Activated CD4-positive, alpha-beta memory T cell treated with anti-CD3 and anti-CD28 coated beads, Interleukin-2, amount 10 ng/mL, durations not matched to agents 7 days and 5 days (primary cell): ENCODE measurements around the gene GALNTL6. TPM values are rescaled to one million over a fixed set of nuclear protein-coding genes. Genes with fewer than 3 reads are reported as not detected.

Experiments
- CTCF ChIA-PET: fragments of 350-600 bp; sonication (Branson Sonifier 250); formaldehyde crosslinking; loops from one replicate; lab custom pipeline; 2021; ENCODE audit warnings: antibody characterized with exemption, inconsistent platforms; lab: Charles Lee
- POLR2A ChIA-PET: fragments of 350-600 bp; sonication (Branson Sonifier 250); formaldehyde crosslinking; loops from one replicate; lab custom pipeline; 2021; ENCODE audit warnings: antibody characterized with exemption; lab: Charles Lee
- DNase-seq: peaks from one replicate; pipeline ENCODE4 v3.0.0-alpha.2; 2020
- H3K27ac Mint-ChIP-seq: one replicate; pipeline ENCODE4 v1.8.0; 2021; ENCODE audit warnings: mild to moderate bottlenecking, mixed read lengths
- H3K27me3 Mint-ChIP-seq: one replicate; pipeline ENCODE4 v1.8.0; 2021; ENCODE audit warnings: mixed read lengths
- H3K36me3 Mint-ChIP-seq: one replicate; pipeline ENCODE4 v1.8.0; 2021; ENCODE audit warnings: low read depth, mixed read lengths
- H3K4me1 Mint-ChIP-seq: one replicate; pipeline ENCODE4 v1.8.0; 2021; ENCODE audit warnings: mixed read lengths
- H3K4me3 Mint-ChIP-seq: one replicate; pipeline ENCODE4 v1.8.0; 2021; ENCODE audit warnings: mild to moderate bottlenecking, mixed read lengths
- H3K9me3 Mint-ChIP-seq: one replicate; pipeline ENCODE4 v1.8.0; 2021; ENCODE audit warnings: mixed read lengths
- total RNA-seq, 2 experiments: library from RNA; stranded (reverse); gene quantifications; one replicate each; pipeline ENCODE4 v1.2.3, GENCODE V29; 2021

Gene GALNTL6
- total RNA-seq, 2 experiments from 2014 or later: not detected

DNA sequence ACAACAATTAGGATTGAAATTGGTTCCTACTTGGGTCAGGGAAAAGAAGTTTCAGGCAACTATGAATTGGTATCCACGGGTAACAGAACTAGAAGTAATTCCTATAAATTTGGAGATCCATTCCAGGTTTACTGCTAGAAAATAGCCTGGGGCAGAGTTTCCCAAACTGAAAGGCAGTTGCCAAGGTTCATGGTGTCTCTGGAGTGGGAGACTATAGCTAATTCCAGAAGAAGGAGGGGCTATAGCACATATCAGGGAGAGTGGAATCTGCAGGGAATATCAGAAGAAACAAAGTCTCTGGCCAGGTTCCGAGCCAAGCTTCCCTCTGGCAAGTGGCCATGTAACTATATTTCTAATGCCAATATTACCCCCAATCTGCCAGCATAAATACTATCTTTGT lies 166.3 kb downstream of the GALNTL6 start:
- POLR2A ChIA-PET: no interaction called here
- Mint-ChIP-seq H3K27ac (no peak overlapping the region), H3K27me3 (no peaks in the 10 kb centered on the region), H3K4me3 (no peak overlapping the region), H3K36me3 (no peaks in the 10 kb centered on the region), H3K9me3 (peaks cover 2% of the 10 kb centered on the region), H3K4me1 (no peaks in the 10 kb centered on the region)
- no peak for DNase-seq
- CTCF ChIA-PET: no interaction called here

DNA sequence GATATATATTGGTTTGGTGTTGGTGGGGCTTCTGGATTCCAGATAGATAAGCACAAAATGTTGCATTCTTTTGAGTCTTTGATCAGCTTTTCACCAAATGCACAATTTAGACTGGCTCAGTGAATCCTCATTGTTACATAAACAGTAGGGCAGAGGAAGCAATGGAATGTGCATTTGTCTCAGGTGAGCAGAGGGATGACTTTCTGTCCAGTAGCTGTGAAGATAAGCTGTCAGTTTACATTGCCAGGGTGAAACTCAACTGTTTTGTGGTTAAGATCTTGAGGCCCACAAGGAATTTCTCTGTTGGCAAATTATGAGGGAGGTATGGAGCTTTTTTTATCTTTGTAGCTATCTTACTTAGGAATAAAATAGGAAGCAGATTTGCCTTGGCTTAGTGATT lies 168.0 kb downstream of the GALNTL6 start:
- CTCF ChIA-PET: no interaction called here
- peaks cover 2% of the 10 kb centered on the region for H3K9me3 Mint-ChIP-seq

DNA sequence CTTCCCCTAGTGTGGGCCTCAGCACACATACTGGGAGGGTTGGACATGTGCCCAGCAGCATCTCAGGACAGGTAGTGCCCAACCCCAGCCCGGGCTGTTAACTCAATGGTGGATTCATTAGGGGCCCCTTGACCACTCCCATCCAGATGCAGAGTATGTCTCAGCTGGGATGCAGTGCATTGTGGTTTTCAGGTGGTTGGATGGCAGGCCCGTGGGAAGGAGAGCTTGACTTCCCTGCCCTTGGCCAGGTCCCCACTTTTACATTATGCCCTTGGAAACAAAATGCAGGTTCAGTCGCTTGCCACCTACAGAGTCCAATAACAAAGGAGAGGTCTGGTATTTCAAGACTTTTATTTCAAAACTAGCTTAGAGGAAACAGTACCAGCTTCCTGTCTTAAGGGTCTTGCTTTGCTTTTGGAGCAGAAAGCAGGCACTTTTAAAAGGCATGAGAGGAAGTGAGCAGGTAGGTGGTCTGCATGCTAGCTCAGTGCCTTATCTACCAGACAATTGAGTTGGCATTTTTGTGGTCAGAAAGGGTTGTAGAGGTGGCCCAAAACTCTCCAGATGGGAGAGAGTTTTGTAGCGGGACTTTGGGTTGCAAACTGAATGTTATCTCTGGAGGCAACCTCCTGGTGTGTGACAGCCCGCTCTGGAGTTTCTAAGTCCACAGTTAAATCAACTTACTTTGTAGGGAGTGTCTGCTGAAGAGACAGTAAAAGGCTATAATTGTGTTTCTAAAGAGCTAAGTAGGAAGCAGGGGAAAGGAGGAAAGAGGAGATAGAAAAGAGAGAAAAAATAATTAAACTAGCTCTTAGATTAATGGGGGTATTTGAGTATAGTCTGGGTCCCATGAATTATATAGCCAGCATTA lies 171.0 kb downstream of the GALNTL6 start:
- Mint-ChIP-seq H3K27me3 (no peaks in the 10 kb centered on the region), H3K9me3 (peaks cover 7% of the 10 kb centered on the region), H3K4me3 (no peak overlapping the region), H3K27ac (no peak overlapping the region), H3K4me1 (no peaks in the 10 kb centered on the region), H3K36me3 (no peaks in the 10 kb centered on the region)
- no peak for DNase-seq
- CTCF ChIA-PET: no interaction called here
- POLR2A ChIA-PET: no interaction called here

More for the DNA sequence above, 168.0 kb downstream of the GALNTL6 start:
- no peaks in the 10 kb centered on the region for H3K36me3 Mint-ChIP-seq
- no peak overlapping the region for H3K4me3 Mint-ChIP-seq
- H3K27me3 Mint-ChIP-seq: no peaks in the 10 kb centered on the region
- H3K4me1 Mint-ChIP-seq: no peaks in the 10 kb centered on the region
- DNase-seq: no peak
- POLR2A ChIA-PET: no interaction called here
- H3K27ac Mint-ChIP-seq: no peak overlapping the region

DNA sequence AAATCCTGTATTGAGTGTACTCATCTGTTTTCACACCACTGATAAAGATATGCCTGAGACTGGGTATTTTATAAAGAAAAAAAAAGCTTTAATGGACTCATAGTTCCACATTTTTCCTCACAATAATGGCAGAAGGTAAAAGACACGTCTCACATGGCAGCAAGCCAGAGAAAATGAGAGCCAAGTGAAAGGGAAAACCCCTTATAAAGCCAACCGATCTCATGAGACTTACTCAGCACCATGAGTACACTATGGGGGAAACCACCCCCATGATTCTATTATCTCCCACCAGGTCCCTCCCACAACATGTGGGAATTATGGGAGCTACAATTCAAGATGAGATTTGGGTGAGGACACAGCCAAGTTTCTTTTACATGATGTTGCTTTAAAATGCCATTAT lies 171.9 kb downstream of the GALNTL6 start:
- Mint-ChIP-seq H3K4me1 (no peaks in the 10 kb centered on the region), H3K4me3 (no peak overlapping the region), H3K36me3 (no peaks in the 10 kb centered on the region), H3K27ac (no peak overlapping the region), H3K27me3 (no peaks in the 10 kb centered on the region), H3K9me3 (peaks cover 7% of the 10 kb centered on the region)
- ChIA-PET CTCF (no interaction called here), POLR2A (no interaction called here)
- DNase-seq: no peak

GRCh38 chr4:171993247-171993646 lies 180.0 kb downstream of the GALNTL6 start:
- H3K27ac Mint-ChIP-seq: no peak overlapping the region
- no peaks in the 10 kb centered on the region for H3K27me3 Mint-ChIP-seq
- CTCF ChIA-PET: no interaction called here
- no peaks in the 10 kb centered on the region for H3K36me3 Mint-ChIP-seq
- H3K4me1 Mint-ChIP-seq: no peaks in the 10 kb centered on the region
- POLR2A ChIA-PET: no interaction called here
- no peak overlapping the region for H3K4me3 Mint-ChIP-seq
- no peaks in the 10 kb centered on the region for H3K9me3 Mint-ChIP-seq
- DNase-seq: no peak

DNA sequence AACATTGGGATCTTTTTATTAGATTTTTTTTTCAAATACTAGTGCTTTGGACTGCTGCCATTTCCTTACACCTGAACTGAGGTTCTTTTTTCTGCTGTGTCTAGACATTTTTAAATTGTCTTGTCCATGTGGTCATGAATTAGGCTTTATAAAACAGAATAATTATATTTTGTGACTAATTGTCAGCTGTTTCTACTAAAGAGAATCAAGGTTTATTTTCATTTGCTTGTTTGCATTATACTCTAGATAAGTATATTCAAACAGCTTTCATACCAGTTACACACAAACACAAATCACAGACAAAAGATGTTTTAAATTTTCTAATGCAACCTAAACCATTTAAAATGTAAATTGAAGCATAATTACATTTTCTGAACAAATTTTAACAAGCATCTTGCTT lies 194.7 kb downstream of the GALNTL6 start:
- H3K4me1 Mint-ChIP-seq: no peaks in the 10 kb centered on the region
- DNase-seq: no peak
- ChIA-PET CTCF (no interaction called here), POLR2A (no interaction called here)
- no peaks in the 10 kb centered on the region for H3K27me3 Mint-ChIP-seq
- no peak overlapping the region for H3K4me3 Mint-ChIP-seq
- no peaks in the 10 kb centered on the region for H3K36me3 Mint-ChIP-seq
- H3K9me3 Mint-ChIP-seq: no peaks in the 10 kb centered on the region
- no peak overlapping the region for H3K27ac Mint-ChIP-seq

DNA sequence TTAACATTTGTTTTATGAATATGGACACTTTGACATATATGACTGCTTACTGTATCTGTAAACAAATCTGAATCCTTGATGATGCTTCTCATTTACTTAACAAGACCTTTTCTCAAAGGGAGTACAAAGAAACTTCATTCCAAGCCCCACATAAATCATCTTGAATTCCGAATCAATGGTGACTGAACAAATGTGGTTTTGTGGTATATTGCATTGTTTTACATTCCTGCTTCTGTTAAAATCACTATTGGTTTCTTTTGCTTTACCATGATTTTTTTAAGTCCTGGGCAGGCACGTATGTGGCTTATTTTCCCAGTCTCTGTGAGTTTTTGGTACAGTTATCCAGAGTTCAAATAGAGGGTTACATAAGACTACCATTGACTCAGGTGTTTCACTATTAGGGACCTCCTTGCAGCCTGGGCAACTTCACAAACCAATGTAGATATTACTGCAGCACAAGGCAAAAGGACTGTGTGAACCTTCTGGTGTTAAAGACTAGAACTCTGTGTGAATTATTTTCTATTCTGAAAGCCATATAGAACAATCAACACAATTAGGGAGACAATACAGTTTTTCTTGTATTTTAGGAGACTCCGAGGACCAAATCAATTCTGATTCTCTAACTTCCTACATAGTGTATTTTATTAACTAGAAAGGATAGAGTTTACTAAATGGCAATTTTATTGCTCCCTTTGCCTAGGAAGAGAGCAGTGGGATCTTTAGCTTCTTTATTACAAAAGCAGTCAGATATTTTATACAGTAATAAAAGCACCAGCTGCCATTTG lies 196.4 kb downstream of the GALNTL6 start:
- Mint-ChIP-seq H3K4me3 (no peak overlapping the region), H3K27me3 (no peaks in the 10 kb centered on the region), H3K36me3 (no peaks in the 10 kb centered on the region), H3K27ac (no peak overlapping the region), H3K4me1 (no peaks in the 10 kb centered on the region), H3K9me3 (no peaks in the 10 kb centered on the region)
- no peak for DNase-seq
- POLR2A ChIA-PET: no interaction called here
- CTCF ChIA-PET: no interaction called here

DNA sequence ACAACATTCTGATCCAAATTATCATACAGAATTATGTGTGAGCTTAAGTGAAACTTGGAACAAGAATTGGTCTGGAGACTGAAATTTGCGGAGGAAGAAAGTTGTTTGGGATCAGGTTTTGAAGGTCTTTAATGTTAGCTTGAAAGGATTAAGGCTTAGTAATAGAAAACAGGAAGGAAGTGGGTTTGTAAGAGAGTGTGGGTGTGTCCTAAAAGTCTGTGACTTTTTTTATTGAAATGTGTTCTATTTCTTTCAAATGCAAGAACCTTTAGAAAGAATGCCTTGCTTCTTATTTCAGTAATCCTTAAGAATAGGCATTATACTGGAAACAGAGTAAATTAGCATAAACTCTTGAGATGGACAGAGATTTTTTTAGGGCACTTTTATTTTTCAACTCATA lies 198.0 kb downstream of the GALNTL6 start:
- Mint-ChIP-seq H3K27me3 (no peaks in the 10 kb centered on the region), H3K27ac (no peak overlapping the region), H3K36me3 (no peaks in the 10 kb centered on the region), H3K9me3 (no peaks in the 10 kb centered on the region), H3K4me1 (no peaks in the 10 kb centered on the region), H3K4me3 (no peak overlapping the region)
- POLR2A ChIA-PET: no interaction called here
- no peak for DNase-seq
- CTCF ChIA-PET: no interaction called here

DNA sequence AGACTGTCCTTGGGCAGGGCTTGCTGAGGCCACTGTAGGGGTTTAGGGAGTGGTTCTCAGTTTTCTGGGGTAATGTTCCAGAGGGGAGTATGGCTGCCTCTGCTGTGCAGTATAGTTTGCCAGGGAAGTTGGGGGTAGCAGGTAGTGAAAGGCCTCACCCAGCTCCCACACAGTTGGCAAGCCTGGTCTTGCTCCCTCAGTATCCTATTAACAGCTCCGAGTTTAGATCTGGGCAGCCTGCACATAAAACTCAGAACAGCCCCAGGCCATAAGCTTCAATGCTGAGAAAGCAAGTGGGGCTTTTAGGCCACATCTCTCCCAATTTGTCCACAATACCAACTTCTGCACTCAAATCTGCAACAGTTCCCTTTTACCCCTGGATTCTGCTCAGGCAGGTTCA lies 205.2 kb downstream of the GALNTL6 start:
- H3K4me3 Mint-ChIP-seq: no peak overlapping the region
- no peak overlapping the region for H3K27ac Mint-ChIP-seq
- DNase-seq: no peak
- H3K27me3 Mint-ChIP-seq: no peaks in the 10 kb centered on the region
- POLR2A ChIA-PET: no interaction called here
- peaks cover 2% of the 10 kb centered on the region for H3K9me3 Mint-ChIP-seq
- CTCF ChIA-PET: no interaction called here
- H3K36me3 Mint-ChIP-seq: no peaks in the 10 kb centered on the region
- H3K4me1 Mint-ChIP-seq: no peaks in the 10 kb centered on the region

DNA sequence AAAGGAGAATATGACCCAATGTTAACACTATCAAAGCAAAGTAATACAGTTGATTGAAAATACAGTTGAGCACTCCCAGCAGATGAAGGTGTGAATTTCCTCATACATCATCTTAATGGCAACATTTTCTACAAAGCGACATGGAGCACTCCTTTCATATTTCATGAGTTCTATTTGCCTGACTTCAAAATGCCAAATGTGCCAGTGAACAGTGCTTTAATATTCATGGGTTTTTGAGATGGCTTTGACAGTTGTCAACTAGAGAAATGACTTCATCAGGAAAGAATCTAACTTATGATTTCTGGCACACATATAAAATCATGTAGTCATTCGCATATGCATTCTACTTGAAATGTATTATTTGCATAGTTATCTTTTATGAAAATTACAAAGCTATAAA lies 222.4 kb downstream of the GALNTL6 start:
- Mint-ChIP-seq H3K9me3 (no peaks in the 10 kb centered on the region), H3K27ac (no peak overlapping the region), H3K36me3 (no peaks in the 10 kb centered on the region), H3K4me1 (no peaks in the 10 kb centered on the region), H3K4me3 (no peak overlapping the region), H3K27me3 (no peaks in the 10 kb centered on the region)
- ChIA-PET POLR2A (no interaction called here), CTCF (no interaction called here)
- no peak for DNase-seq

- Mint-ChIP-seq H3K9me3 (no peaks in the 10 kb centered on the region), H3K27me3 (no peaks in the 10 kb centered on the region), H3K4me3 (no peak overlapping the region), H3K36me3 (no peaks in the 10 kb centered on the region), H3K27ac (no peak overlapping the region), H3K4me1 (no peaks in the 10 kb centered on the region)
- no peak for DNase-seq
- POLR2A ChIA-PET: no interaction called here
- CTCF ChIA-PET: no interaction called here
These were observed 227.6 kb downstream of the GALNTL6 start for GRCh38 chr4:172040766-172041165.

DNA sequence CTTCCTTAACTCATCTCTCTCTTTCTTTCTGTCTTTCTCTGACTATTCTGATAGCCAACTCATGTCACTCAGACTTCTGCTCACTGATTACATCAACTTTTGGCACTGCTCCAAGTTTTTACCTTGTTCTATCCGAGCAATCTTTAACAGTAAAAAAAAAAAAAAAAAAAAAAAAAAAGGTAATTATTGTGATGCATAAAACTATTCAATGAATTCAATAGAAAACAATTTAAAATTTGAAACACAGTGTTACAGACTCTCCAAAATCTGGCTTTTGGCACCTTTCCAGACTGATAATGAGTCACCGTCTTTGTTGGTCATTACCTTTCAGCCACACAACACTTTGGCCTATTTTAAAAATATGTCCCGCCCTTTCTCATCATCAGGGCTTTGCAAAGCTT lies 229.5 kb downstream of the GALNTL6 start:
- no peak overlapping the region for H3K4me3 Mint-ChIP-seq
- no peaks in the 10 kb centered on the region for H3K4me1 Mint-ChIP-seq
- no peaks in the 10 kb centered on the region for H3K9me3 Mint-ChIP-seq
- no peaks in the 10 kb centered on the region for H3K27me3 Mint-ChIP-seq
- DNase-seq: no peak
- ChIA-PET CTCF (no interaction called here), POLR2A (no interaction called here)
- H3K36me3 Mint-ChIP-seq: no peaks in the 10 kb centered on the region
- H3K27ac Mint-ChIP-seq: no peak overlapping the region

DNA sequence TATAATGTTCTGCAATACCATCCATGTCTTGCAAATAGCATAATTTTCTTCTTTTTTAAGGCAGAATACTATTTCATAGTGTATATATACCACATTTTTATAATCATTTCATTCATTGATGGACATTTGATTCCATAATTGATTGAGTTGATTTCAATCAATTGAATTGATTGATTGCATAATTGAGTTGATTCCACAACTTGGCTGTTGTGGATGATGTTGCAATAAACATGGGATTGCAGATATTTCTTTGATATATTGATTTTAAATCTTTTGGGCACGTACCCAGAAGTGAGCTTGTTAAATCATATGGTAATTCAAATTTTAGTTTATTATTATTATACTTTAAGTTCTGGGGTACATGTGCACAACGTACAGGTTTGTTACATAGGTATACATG lies 232.8 kb downstream of the GALNTL6 start:
- Mint-ChIP-seq H3K9me3 (no peaks in the 10 kb centered on the region), H3K27ac (no peak overlapping the region), H3K4me1 (no peaks in the 10 kb centered on the region), H3K36me3 (no peaks in the 10 kb centered on the region), H3K27me3 (no peaks in the 10 kb centered on the region), H3K4me3 (no peak overlapping the region)
- POLR2A ChIA-PET: no interaction called here
- DNase-seq: no peak
- CTCF ChIA-PET: no interaction called here

DNA sequence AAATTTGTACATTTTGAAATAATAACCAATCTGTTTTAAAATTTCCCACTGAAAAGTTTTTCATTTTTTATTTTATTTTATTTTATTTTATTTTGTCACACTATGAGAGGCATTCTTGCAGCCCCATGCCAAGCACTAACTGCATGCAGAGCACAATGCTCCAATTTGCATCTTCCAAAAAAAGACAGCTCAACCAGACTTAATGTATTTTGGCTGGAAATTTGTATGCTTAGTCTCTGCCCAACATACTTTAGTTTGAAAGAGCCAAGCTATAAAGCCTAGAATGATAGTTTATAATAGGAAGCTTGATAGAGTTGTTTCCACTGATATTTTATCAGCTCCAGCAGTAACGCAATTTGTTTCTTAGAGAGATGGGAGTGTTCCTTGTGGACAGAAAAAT lies 235.5 kb downstream of the GALNTL6 start:
- H3K9me3 Mint-ChIP-seq: peaks cover 2% of the 10 kb centered on the region
- no peaks in the 10 kb centered on the region for H3K36me3 Mint-ChIP-seq
- CTCF ChIA-PET: no interaction called here
- no peak for DNase-seq
- no peaks in the 10 kb centered on the region for H3K27me3 Mint-ChIP-seq
- POLR2A ChIA-PET: no interaction called here
- H3K4me3 Mint-ChIP-seq: no peak overlapping the region
- H3K27ac Mint-ChIP-seq: no peak overlapping the region
- H3K4me1 Mint-ChIP-seq: no peaks in the 10 kb centered on the region
